ENCODE data around the gene WDR53. TPM values are rescaled to one million over a fixed set of nuclear protein-coding genes. Genes with fewer than 3 reads are reported as not detected.

WDR53 gene
- total and polyA plus RNA-seq, 10 donors: 6.2 to 17.7 (median 13.3) TPM

GRCh38 chr3:196603683-196604082 is 35.3 kb upstream of the WDR53 start:
- Histone ChIP-seq H3K9me3 (peaks cover 0 to 4% (median 0%) of the 10 kb centered on the region in 8 donors), H3K27ac (no peak overlapping the region), H3K4me3 (no peak overlapping the region), H3K27me3 (replicated peaks in 1 of 7) (no peaks in the 10 kb centered on the region), H3K4me1 (peaks cover 0 to 17% (median 0%) of the 10 kb centered on the region in 6 donors), H3K36me3 (no peaks in the 10 kb centered on the region)
- TF ChIP-seq CTCF (IDR thresholded peaks at IDR 0.05 in 8 of 11, conservative IDR thresholded peaks at IDR 0.05 in 3 of 11) (no peak), POLR2AphosphoS5 (IDR thresholded peaks at IDR 0.05) (no peak), POLR2A (IDR thresholded peaks at IDR 0.05) (no peak)
- intact Hi-C loops (cut with DNase I; ENCODE audit: low total_unique reads): no loop called here
- no peak for DNase-seq
- 67 to 76% (median 69%) methylated on average over 7 of the region's 7 CpGs for WGBS, 5 donors

GRCh38 chr3:196602673-196603072 is 34.3 kb upstream of the WDR53 start:
- WGBS, 5 donors: 92 to 99% (median 98%) methylated on average over 6 of the region's 6 CpGs
- intact Hi-C loops (cut with DNase I; ENCODE audit: low total_unique reads): no loop called here
- Histone ChIP-seq H3K27ac (no peak overlapping the region), H3K4me3 (no peak overlapping the region), H3K36me3 (no peaks in the 10 kb centered on the region), H3K4me1 (peaks cover 0 to 21% (median 0%) of the 10 kb centered on the region in 6 donors), H3K9me3 (no peaks in the 10 kb centered on the region), H3K27me3 (replicated peaks in 1 of 7) (peaks cover 0 to 5% (median 0%) of the 10 kb centered on the region in 7 donors)
- TF ChIP-seq CTCF (IDR thresholded peaks at IDR 0.05 in 8 of 11, conservative IDR thresholded peaks at IDR 0.05 in 3 of 11): no peak
- TF ChIP-seq POLR2AphosphoS5 (IDR thresholded peaks at IDR 0.05): no peak
- no peak for TF ChIP-seq POLR2A (IDR thresholded peaks at IDR 0.05)
- DNase-seq: no peak

GRCh38 chr3:196600359-196600758 is 32.0 kb upstream of the WDR53 start:
- TF ChIP-seq POLR2A (IDR thresholded peaks at IDR 0.05) (no peak), CTCF (IDR thresholded peaks at IDR 0.05 in 8 of 11, conservative IDR thresholded peaks at IDR 0.05 in 3 of 11) (no peak), POLR2AphosphoS5 (IDR thresholded peaks at IDR 0.05) (no peak)
- 93 to 98% (median 93%) methylated on average over 7 of the region's 7 CpGs for WGBS, 5 donors
- intact Hi-C loops (cut with DNase I; ENCODE audit: low total_unique reads): no loop called here
- Histone ChIP-seq H3K4me1 (peaks cover 0 to 22% (median 0%) of the 10 kb centered on the region in 6 donors), H3K4me3 (no peak overlapping the region), H3K9me3 (no peaks in the 10 kb centered on the region), H3K27ac (no peak overlapping the region), H3K27me3 (replicated peaks in 1 of 7) (peaks cover 0 to 20% (median 4%) of the 10 kb centered on the region in 7 donors), H3K36me3 (no peaks in the 10 kb centered on the region)
- no peak for DNase-seq

- H3K36me3 ChIP-seq: no peaks in the 10 kb centered on the region
- 71 to 90% (median 78%) methylated on average over 5 of the region's 5 CpGs for WGBS, 5 donors
- no peaks in the 10 kb centered on the region for H3K9me3 ChIP-seq
- H3K27me3 ChIP-seq (replicated peaks in 1 of 7): peaks cover 0 to 25% (median 5%) of the 10 kb centered on the region in 7 donors
- TF ChIP-seq CTCF (IDR thresholded peaks at IDR 0.05 in 8 of 11, conservative IDR thresholded peaks at IDR 0.05 in 3 of 11) (no peak), POLR2AphosphoS5 (IDR thresholded peaks at IDR 0.05) (no peak), POLR2A (IDR thresholded peaks at IDR 0.05) (no peak)
- H3K4me3 ChIP-seq: no peak overlapping the region
- intact Hi-C loops (cut with DNase I; ENCODE audit: low total_unique reads): no loop called here
- no peak for DNase-seq
- H3K27ac ChIP-seq: no peak overlapping the region
- peaks cover 0 to 21% (median 0%) of the 10 kb centered on the region in 6 donors for H3K4me1 ChIP-seq
Observed at GRCh38 chr3:196599734-196600128, 31.4 kb upstream of the WDR53 start.

All from spleen (tissue), 11 donors.